Fibroblast of villous mesenchyme (primary cell): ENCODE results near the gene BTNL3. TPM values are rescaled to one million over a fixed set of nuclear protein-coding genes. Genes with fewer than 3 reads are reported as not detected.

Experiments
- DNase-seq: peaks from one replicate; pipeline ENCODE4 v3.0.0-alpha.2; 2010; ENCODE audit warnings: low read depth
- H3K4me3 ChIP-seq: 2 replicates; pipeline ENCODE4 v1.5.1; 2011; ENCODE audit warnings: low read depth, mild to moderate bottlenecking, low read length
- total RNA-seq: library from RNA; depleted of rRNA; stranded (reverse); fragments of >200 nt; gene quantifications from 2 replicates; pipeline ENCODE4 v1.2.3, GENCODE V29; 2012
- TF ChIP-seq, protein P1 (sequence below): IDR thresholded peaks from 2 replicates; pipeline ENCODE4 v1.5.1; 2012; ENCODE audit warnings: low read depth, mild to moderate bottlenecking, low read length; ENCODE audit not compliant: insufficient read depth

The BTNL3 gene
- total RNA-seq, 1 donor: not detected

- DNase-seq: no peak
- no peak overlapping the region for H3K4me3 ChIP-seq
- TF ChIP-seq, protein P1, sequence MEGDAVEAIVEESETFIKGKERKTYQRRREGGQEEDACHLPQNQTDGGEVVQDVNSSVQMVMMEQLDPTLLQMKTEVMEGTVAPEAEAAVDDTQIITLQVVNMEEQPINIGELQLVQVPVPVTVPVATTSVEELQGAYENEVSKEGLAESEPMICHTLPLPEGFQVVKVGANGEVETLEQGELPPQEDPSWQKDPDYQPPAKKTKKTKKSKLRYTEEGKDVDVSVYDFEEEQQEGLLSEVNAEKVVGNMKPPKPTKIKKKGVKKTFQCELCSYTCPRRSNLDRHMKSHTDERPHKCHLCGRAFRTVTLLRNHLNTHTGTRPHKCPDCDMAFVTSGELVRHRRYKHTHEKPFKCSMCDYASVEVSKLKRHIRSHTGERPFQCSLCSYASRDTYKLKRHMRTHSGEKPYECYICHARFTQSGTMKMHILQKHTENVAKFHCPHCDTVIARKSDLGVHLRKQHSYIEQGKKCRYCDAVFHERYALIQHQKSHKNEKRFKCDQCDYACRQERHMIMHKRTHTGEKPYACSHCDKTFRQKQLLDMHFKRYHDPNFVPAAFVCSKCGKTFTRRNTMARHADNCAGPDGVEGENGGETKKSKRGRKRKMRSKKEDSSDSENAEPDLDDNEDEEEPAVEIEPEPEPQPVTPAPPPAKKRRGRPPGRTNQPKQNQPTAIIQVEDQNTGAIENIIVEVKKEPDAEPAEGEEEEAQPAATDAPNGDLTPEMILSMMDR: no peak
These were observed 48.2 kb downstream of the BTNL3 start for GRCh38 chr5:181036816-181037364.

DNA sequence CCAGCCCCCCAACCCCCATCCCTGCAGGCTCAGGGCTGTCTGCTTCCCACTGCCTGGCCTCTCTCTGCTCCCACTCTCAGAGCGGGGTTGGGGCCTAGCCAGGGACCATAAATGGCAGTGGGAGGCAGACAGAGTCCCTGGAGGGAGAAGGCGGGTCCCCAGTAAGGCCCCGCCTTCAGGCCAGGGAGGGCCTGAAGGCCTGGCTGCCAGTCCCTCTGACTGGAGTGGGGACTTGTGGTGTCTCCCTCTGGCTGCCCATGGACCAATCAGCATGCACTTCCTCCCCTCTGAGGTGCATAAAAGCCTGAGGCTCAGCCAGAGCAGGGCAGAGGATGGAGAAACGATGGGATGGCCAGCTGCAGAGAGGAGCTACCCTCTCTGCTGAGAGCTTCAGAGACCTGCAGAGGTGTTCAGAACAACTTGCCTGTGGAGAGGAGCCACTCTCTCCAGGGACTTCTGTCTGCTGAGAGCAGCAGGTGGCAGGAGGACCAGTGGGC is 48.8 kb downstream of the BTNL3 start:
- no peak overlapping the region for H3K4me3 ChIP-seq
- no peak for DNase-seq
- TF ChIP-seq, protein P1: no peak

GRCh38 chr5:181039471-181039870 is 50.8 kb downstream of the BTNL3 start:
- H3K4me3 ChIP-seq: no peak overlapping the region
- DNase-seq: no peak
- TF ChIP-seq, protein P1: no peak

- TF ChIP-seq, protein P1: no peak
- no peak for DNase-seq
- no peak within 1 kb of the TSS for H3K4me3 ChIP-seq
These were observed 51.4 kb downstream of the BTNL3 start, which contains the start of gene BTNL9 for GRCh38 chr5:181039931-181040630. BTNL9 (plus strand) TSS chr5:181040266; CDS start chr5:181045490, 5,224 bp downstream.

DNA sequence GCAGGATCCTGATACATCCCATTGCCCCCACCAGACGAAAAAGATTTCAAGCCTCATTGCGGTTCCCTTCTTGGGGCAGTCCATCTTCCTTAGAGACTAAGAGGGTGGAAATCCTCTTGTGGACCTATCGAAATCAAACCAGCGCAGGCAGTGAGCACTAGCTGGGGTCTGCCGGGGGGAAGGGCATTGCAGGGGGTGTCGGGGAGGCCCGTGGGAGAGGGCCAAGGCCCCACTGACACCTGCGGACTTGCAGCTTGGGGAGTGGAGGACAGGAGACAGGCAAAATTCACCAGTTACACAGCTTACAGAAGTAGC is 51.9 kb downstream of the BTNL3 start:
- no peak for DNase-seq
- TF ChIP-seq, protein P1: no peak
- H3K4me3 ChIP-seq: no peak overlapping the region

- no peak for DNase-seq
- H3K4me3 ChIP-seq: no peak overlapping the region
- TF ChIP-seq, protein P1: no peak
These were observed 52.4 kb downstream of the BTNL3 start for GRCh38 chr5:181041043-181041442.
